ENCODE measurements around the gene GCC1.
A peak's percentile ranks its signal among the peaks of the same experiment; 100 is the strongest.
"Not testable (repeated sequence)": the region's sequence is repeated elsewhere in the genome, so short reads cannot be mapped to it uniquely, and the experiment has no call there.

Gene GCC1

GRCh38 chr7:127588697-127589482 is 3.5 kb upstream of the GCC1 start:
- DNase-seq, result no peak

- DNase-seq, result peak; percentile 96
Observed at GRCh38 chr7:127588019-127588696, 2.8 kb upstream of the GCC1 start, which contains the start of gene ARF5. Gene ARF5 (plus strand): TSS chr7:127588411. CDS start chr7:127588499, 88 bp downstream.

- no peak for DNase-seq
Observed at GRCh38 chr7:127587663-127588018, 2.2 kb upstream of the GCC1 start.

- DNase-seq, result no peak
Observed at GRCh38 chr7:127586346-127586745, 950 bp upstream of the GCC1 start.

- no peak for DNase-seq
Observed at GRCh38 chr7:127584648-127585043, 750 bp downstream of the GCC1 start.

- DNase-seq, result no peak
Observed at GRCh38 chr7:127582361-127582760, 3.0 kb downstream of the GCC1 start.

- no peak for DNase-seq
Observed at GRCh38 chr7:127581716-127582115, 3.7 kb downstream of the GCC1 start.

- DNase-seq, result no peak
Observed at GRCh38 chr7:127580612-127581011, 4.8 kb downstream of the GCC1 start.

- no peak for DNase-seq
Observed at GRCh38 chr7:127578711-127579275, 6.6 kb downstream of the GCC1 start.

GRCh38 chr7:127578036-127578684 is 7.2 kb downstream of the GCC1 start:
- DNase-seq, result no peak

GRCh38 chr7:127571741-127572505 is 13.5 kb downstream of the GCC1 start:
- DNase-seq, result no peak

GRCh38 chr7:127568034-127568433 is 17.4 kb downstream of the GCC1 start:
- DNase-seq, result not testable (repeated sequence)

- no peak for DNase-seq
Observed at GRCh38 chr7:127566242-127566641, 19.2 kb downstream of the GCC1 start.

GRCh38 chr7:127557803-127558202 is 27.6 kb downstream of the GCC1 start:
- no peak for DNase-seq

GRCh38 chr7:127556404-127556803 is 29.0 kb downstream of the GCC1 start:
- no peak for DNase-seq

- no peak for DNase-seq
Observed at GRCh38 chr7:127551941-127552340, 33.5 kb downstream of the GCC1 start.

GRCh38 chr7:127550247-127550646 is 35.1 kb downstream of the GCC1 start:
- DNase-seq, result no peak

GRCh38 chr7:127546313-127546712 is 39.1 kb downstream of the GCC1 start:
- DNase-seq, result no peak

GRCh38 chr7:127541548-127541947 is 43.8 kb downstream of the GCC1 start:
- no peak for DNase-seq

GRCh38 chr7:127540461-127540860 is 44.9 kb downstream of the GCC1 start:
- DNase-seq, result not testable (repeated sequence)

GRCh38 chr7:127539116-127539515 is 46.3 kb downstream of the GCC1 start:
- DNase-seq, result no peak

GRCh38 chr7:127536741-127537140 is 48.7 kb downstream of the GCC1 start:
- DNase-seq, result no peak

- DNase-seq, result no peak
Observed at GRCh38 chr7:127536394-127536691, 49.1 kb downstream of the GCC1 start.

Measured in activated T-cell treated with anti-CD3 and anti-CD28 coated beads, Interleukin-2, amount 50 U/mL, for 1 hour (primary cell).